Astrocyte (in vitro differentiated cells and primary cell): ENCODE measurements around the gene FHOD1. TPM values are rescaled to one million over a fixed set of nuclear protein-coding genes. Genes with fewer than 3 reads are reported as not detected.

Source experiments
- DNase-seq: peaks from one replicate; pipeline ENCODE4 v3.0.0-alpha.2; 2010; ENCODE audit warnings: low read depth
- FAIRE-seq: peaks from 2 replicates; lab custom pipeline; 2011; peaks lifted over from hg19 to GRCh38; lab: Jason Lieb, UNC
- H2AFZ ChIP-seq: 2 replicates; pipeline ENCODE4 v1.6.0; 2012; ENCODE audit warnings: low read depth, low read length, inconsistent platforms
- H3K27ac ChIP-seq: 2 replicates; pipeline ENCODE4 v1.5.1; 2011; ENCODE audit warnings: low read depth, low read length, inconsistent platforms
- H3K27me3 ChIP-seq: 2 replicates; pipeline ENCODE4 v1.6.0; 2011; ENCODE audit warnings: low read length, inconsistent platforms; ENCODE audit not compliant: insufficient read depth
- H3K36me3 ChIP-seq: 2 replicates; pipeline ENCODE4 v1.5.1; 2011; ENCODE audit warnings: low read length, inconsistent platforms; ENCODE audit not compliant: insufficient read depth
- H3K4me1 ChIP-seq: 2 replicates; pipeline ENCODE4 v1.5.1; 2011; ENCODE audit warnings: low read length, inconsistent platforms; ENCODE audit not compliant: insufficient read depth
- H3K4me2 ChIP-seq: 2 replicates; pipeline ENCODE4 v1.6.0; 2012; ENCODE audit warnings: low read length, inconsistent platforms
- H3K4me3 ChIP-seq: 2 replicates; pipeline ENCODE4 v1.5.1; 2011; ENCODE audit warnings: low read depth, mild to moderate bottlenecking, low read length, inconsistent platforms; ENCODE audit not compliant: insufficient read depth
- H3K79me2 ChIP-seq: 2 replicates; pipeline ENCODE4 v1.6.0; 2012; ENCODE audit warnings: mild to moderate bottlenecking, low read length, inconsistent platforms; ENCODE audit not compliant: insufficient read depth
- H3K9ac ChIP-seq: 2 replicates; pipeline ENCODE4 v1.6.0; 2012; ENCODE audit warnings: mild to moderate bottlenecking, low read length, inconsistent platforms
- H3K9me3 ChIP-seq: 2 replicates; pipeline ENCODE4 v1.5.1; 2012; ENCODE audit warnings: low read depth, mild to moderate bottlenecking, low read length, inconsistent platforms; ENCODE audit not compliant: insufficient read depth
- H4K20me1 ChIP-seq: 2 replicates; pipeline ENCODE4 v1.6.0; 2012; ENCODE audit warnings: low read length, inconsistent platforms; ENCODE audit not compliant: insufficient read depth
- H3K27ac Mint-ChIP-seq: one replicate; pipeline ENCODE4 v1.8.0; 2021; ENCODE audit warnings: mild to moderate bottlenecking, mixed read lengths; ENCODE audit not compliant: unreplicated experiment
- H3K27me3 Mint-ChIP-seq: one replicate; pipeline ENCODE4 v1.8.0; 2021; ENCODE audit warnings: low read depth, mixed read lengths; ENCODE audit not compliant: unreplicated experiment
- H3K36me3 Mint-ChIP-seq: one replicate; pipeline ENCODE4 v1.8.0; 2021; ENCODE audit warnings: low read depth, mixed read lengths; ENCODE audit not compliant: unreplicated experiment
- H3K4me1 Mint-ChIP-seq: one replicate; pipeline ENCODE4 v1.8.0; 2021; ENCODE audit warnings: low read depth, mixed read lengths; ENCODE audit not compliant: unreplicated experiment
- H3K4me3 Mint-ChIP-seq: one replicate; pipeline ENCODE4 v1.8.0; 2021; ENCODE audit warnings: mild to moderate bottlenecking, moderate library complexity, mixed read lengths; ENCODE audit not compliant: unreplicated experiment
- H3K9me3 Mint-ChIP-seq: one replicate; pipeline ENCODE4 v1.8.0; 2021; ENCODE audit warnings: mild to moderate bottlenecking, mixed read lengths; ENCODE audit not compliant: unreplicated experiment
- EZH2 ChIP-seq: IDR thresholded peaks from 2 replicates; pipeline ENCODE4 v1.6.1; 2012; ENCODE audit warnings: mild to moderate bottlenecking, low read length, inconsistent platforms; ENCODE audit not compliant: insufficient read depth
- total RNA-seq: library from RNA; stranded (reverse); gene quantifications from 2 replicates; pipeline ENCODE4 v1.2.1, GENCODE V29; 2021
- TF ChIP-seq, protein P1 (sequence below): IDR thresholded peaks from 2 replicates; pipeline ENCODE4 v1.5.1; 2011; ENCODE audit warnings: low read depth, mild to moderate bottlenecking, inconsistent platforms, low read length, moderate library complexity; ENCODE audit not compliant: insufficient read depth

Gene FHOD1
- total RNA-seq, 1 donor from 2014 or later: 38.1 TPM

DNA sequence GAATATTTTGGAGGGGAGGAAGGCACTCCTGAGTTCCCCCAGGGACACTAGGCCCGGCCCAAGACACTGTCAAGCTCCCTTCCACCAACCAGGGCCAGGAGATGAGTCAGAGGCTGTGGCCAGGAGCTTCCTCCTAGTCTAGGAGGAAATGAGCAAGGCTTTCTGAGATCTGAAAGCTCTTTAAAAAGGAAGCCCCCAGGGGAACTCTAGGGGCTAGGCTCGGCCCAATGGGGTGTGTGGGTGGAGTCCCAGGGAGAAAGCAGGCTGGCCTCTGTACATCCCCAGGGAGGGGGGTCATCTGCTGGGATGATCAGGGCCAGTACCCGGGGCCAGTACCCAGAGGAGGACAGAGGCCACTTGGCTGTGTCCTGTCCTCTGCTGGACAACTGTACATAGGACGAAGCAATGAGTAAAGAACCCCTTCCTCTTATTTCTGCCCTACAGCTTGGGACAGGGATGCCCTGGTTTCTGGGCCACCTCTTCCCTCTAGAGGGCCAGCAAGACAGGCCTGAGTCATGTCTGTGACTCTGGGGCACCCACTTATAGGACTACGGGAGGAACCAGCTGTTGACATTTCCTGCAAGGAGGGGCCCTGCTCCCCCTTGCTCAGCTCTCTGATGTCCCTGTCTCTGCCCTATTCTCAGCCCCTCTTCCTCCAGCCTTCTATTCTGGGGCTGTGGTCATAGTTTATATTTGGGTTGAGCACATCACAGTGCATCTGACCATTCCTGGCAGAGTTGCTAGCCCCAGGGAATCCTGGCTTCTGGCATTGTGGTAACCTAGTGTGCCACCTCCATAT lies 2.7 kb downstream of the FHOD1 start:
- DNase-seq (peak; percentile 79), FAIRE-seq (no peak)
- Histone ChIP-seq H3K27ac (peak overlapping the region; percentile 69), H3K9ac (peak overlapping the region; percentile 54), H3K9me3 (no peaks in the 10 kb centered on the region), H4K20me1 (no peaks in the 10 kb centered on the region), H3K4me2 (peak overlapping the region; percentile 95), H3K27me3 (no peaks in the 10 kb centered on the region), H3K4me1 (peaks cover 66% of the 10 kb centered on the region), H2AFZ (no peak overlapping the region), H3K36me3 (peaks cover 3% of the 10 kb centered on the region), H3K4me3 (peak overlapping the region; percentile 19), H3K79me2 (peaks cover 53% of the 10 kb centered on the region)
- H3K27me3 Mint-ChIP-seq: peaks cover 5% of the 10 kb centered on the region
- peak overlapping the region; percentile 96 for H3K27ac Mint-ChIP-seq
- H3K4me3 Mint-ChIP-seq: peak overlapping the region; percentile 89
- peaks cover 3% of the 10 kb centered on the region for H3K36me3 Mint-ChIP-seq
- no peaks in the 10 kb centered on the region for H3K9me3 Mint-ChIP-seq
- peaks cover 44% of the 10 kb centered on the region for H3K4me1 Mint-ChIP-seq
- TF ChIP-seq, protein P1, sequence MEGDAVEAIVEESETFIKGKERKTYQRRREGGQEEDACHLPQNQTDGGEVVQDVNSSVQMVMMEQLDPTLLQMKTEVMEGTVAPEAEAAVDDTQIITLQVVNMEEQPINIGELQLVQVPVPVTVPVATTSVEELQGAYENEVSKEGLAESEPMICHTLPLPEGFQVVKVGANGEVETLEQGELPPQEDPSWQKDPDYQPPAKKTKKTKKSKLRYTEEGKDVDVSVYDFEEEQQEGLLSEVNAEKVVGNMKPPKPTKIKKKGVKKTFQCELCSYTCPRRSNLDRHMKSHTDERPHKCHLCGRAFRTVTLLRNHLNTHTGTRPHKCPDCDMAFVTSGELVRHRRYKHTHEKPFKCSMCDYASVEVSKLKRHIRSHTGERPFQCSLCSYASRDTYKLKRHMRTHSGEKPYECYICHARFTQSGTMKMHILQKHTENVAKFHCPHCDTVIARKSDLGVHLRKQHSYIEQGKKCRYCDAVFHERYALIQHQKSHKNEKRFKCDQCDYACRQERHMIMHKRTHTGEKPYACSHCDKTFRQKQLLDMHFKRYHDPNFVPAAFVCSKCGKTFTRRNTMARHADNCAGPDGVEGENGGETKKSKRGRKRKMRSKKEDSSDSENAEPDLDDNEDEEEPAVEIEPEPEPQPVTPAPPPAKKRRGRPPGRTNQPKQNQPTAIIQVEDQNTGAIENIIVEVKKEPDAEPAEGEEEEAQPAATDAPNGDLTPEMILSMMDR: no peak
- TF ChIP-seq EZH2: no peak

DNA sequence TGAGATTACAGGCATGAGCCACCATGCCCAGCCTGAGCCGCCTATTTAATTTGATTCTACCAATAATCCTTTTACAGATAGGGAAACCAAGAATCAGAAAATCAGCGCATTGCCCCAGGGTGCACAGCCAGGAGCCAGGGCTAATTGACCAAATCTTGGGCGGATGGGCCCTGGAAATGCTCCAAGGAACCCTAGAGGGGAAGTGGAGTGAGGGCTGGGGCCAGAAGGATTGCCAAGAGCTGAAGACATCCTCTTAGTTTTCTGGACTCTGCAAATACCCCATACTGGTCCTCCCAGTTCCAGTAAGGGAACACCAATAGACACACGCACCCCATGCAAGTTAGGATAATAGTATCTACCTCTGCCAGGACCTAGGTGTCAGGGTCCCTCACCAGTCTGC lies 3.8 kb downstream of the FHOD1 start:
- no peaks in the 10 kb centered on the region for H3K27me3 Mint-ChIP-seq
- H3K79me2 ChIP-seq: peaks cover 62% of the 10 kb centered on the region
- H3K4me2 ChIP-seq: peak overlapping the region; percentile 95

More for the DNA sequence above, 3.8 kb downstream of the FHOD1 start:
- H3K36me3 Mint-ChIP-seq: peaks cover 8% of the 10 kb centered on the region
- Histone ChIP-seq H3K4me1 (peaks cover 60% of the 10 kb centered on the region), H4K20me1 (no peaks in the 10 kb centered on the region), H3K4me3 (no peak overlapping the region), H3K27ac (peak overlapping the region; percentile 69), H2AFZ (no peak overlapping the region), H3K27me3 (no peaks in the 10 kb centered on the region), H3K9me3 (no peaks in the 10 kb centered on the region), H3K36me3 (peaks cover 11% of the 10 kb centered on the region), H3K9ac (no peak overlapping the region)
- no peak overlapping the region for H3K4me3 Mint-ChIP-seq
- FAIRE-seq: no peak
- DNase-seq: no peak
- no peaks in the 10 kb centered on the region for H3K9me3 Mint-ChIP-seq
- no peak overlapping the region for H3K27ac Mint-ChIP-seq
- TF ChIP-seq EZH2: no peak
- TF ChIP-seq, protein P1: no peak
- peaks cover 44% of the 10 kb centered on the region for H3K4me1 Mint-ChIP-seq
